T-cell (primary cell): ENCODE measurements around the gene KCTD1. TPM values are rescaled to one million over a fixed set of nuclear protein-coding genes. Genes with fewer than 3 reads are reported as not detected.

Experiments used
- ATAC-seq, 4 experiments: fragments of 200-7000 bp in 3 of 4; fragments of 150-1000 bp in 1 of 4; cut with Tn5 transposase; replicated peaks in 1 of 4; 1 replicate in 3 of 4; 2 replicates in 1 of 4; pipeline ENCODE4 v1.10.0; 2021; ENCODE audit warnings: moderate library complexity in 3 of 4, mild to moderate bottlenecking in 2 of 4, moderate number of reproducible peaks in 1 of 4
- CTCF ChIA-PET, 2 donors: fragments of 300-600 bp; sonication (Branson Sonifier 250); formaldehyde crosslinking; loops; one replicate each; lab custom pipeline; 2022; ENCODE audit warnings: antibody characterized with exemption in 2 of 2; lab: Charles Lee
- POLR2A ChIA-PET, 2 donors: fragments of 300-600 bp; sonication (Branson Sonifier 250); formaldehyde crosslinking; loops; one replicate each; lab custom pipeline; 2022; ENCODE audit warnings: antibody characterized with exemption in 2 of 2; lab: Charles Lee
- DNase-seq, 35 experiments: peaks; one replicate each; pipeline versions ENCODE4 v3.0.0 to v3.0.0-alpha.2; 2013 to 2023
- H3K27ac ChIP-seq: one replicate; pipeline ENCODE4 v1.5.1; 2013; ENCODE audit warnings: low read length
- H3K27me3 ChIP-seq, 2 experiments: replicated peaks in 1 of 2; 1 replicate in 1 of 2; 2 replicates in 1 of 2; pipeline versions ENCODE4 v1.6.1 to v1.7.0; 2013; ENCODE audit warnings: low read length in 1 of 2, mixed read lengths in 1 of 2; ENCODE audit not compliant: control insufficient read depth in 2 of 2, insufficient read depth in 2 of 2; ENCODE audit errors: extremely low read depth in 1 of 2
- H3K36me3 ChIP-seq, 2 donors: 1 replicate in 1 of 2; 2 replicates in 1 of 2; pipeline versions ENCODE4 v1.6.1 to v1.7.0; 2013; ENCODE audit warnings: low read length in 1 of 2; ENCODE audit not compliant: control insufficient read depth in 2 of 2, insufficient read depth in 1 of 2; ENCODE audit errors: extremely low read depth in 1 of 2
- H3K4me1 ChIP-seq, 2 experiments: 1 replicate in 1 of 2; 2 replicates in 1 of 2; pipeline versions ENCODE4 v1.6.1 to v1.7.0; 2013; ENCODE audit warnings: low read length in 2 of 2, mixed read lengths in 1 of 2; ENCODE audit not compliant: insufficient read depth in 2 of 2, control insufficient read depth in 1 of 2; ENCODE audit errors: extremely low read depth in 1 of 2
- H3K4me3 ChIP-seq, 2 donors: 1 replicate in 1 of 2; 2 replicates in 1 of 2; pipeline versions ENCODE4 v1.5.1 to v1.7.0; 2013; ENCODE audit warnings: mild to moderate bottlenecking in 2 of 2, low read length in 1 of 2, moderate library complexity in 1 of 2; ENCODE audit not compliant: control insufficient read depth in 1 of 2; ENCODE audit errors: extremely low read depth in 1 of 2
- H3K9me3 ChIP-seq: 2 replicates; pipeline ENCODE4 v1.7.0; 2013
- H3K27ac Mint-ChIP-seq, 2 donors: one replicate each; pipeline ENCODE4 v1.8.0; 2020 to 2021; ENCODE audit warnings: mild to moderate bottlenecking in 2 of 2, mixed read lengths in 2 of 2
- H3K27me3 Mint-ChIP-seq, 2 donors: one replicate each; pipeline ENCODE4 v1.8.0; 2021 to 2022; ENCODE audit warnings: mixed read lengths in 2 of 2
- H3K36me3 Mint-ChIP-seq: one replicate; pipeline ENCODE4 v1.8.0; 2021; ENCODE audit warnings: mixed read lengths
- H3K4me1 Mint-ChIP-seq, 3 donors: one replicate each; pipeline ENCODE4 v1.8.0; 2020 to 2022; ENCODE audit warnings: mixed read lengths in 3 of 3, mild to moderate bottlenecking in 1 of 3
- H3K4me3 Mint-ChIP-seq, 3 donors: one replicate each; pipeline ENCODE4 v1.8.0; 2020 to 2022; ENCODE audit warnings: mild to moderate bottlenecking in 3 of 3, mixed read lengths in 3 of 3, moderate library complexity in 3 of 3
- H3K9me3 Mint-ChIP-seq, 3 donors: one replicate each; pipeline ENCODE4 v1.8.0; 2020 to 2022; ENCODE audit warnings: mixed read lengths in 3 of 3
- WGBS: methylation state at CpG from one replicate; pipeline ENCODE4 v1.1.5; 2013; ENCODE audit warnings: missing lambda C conversion rate; ENCODE audit not compliant: insufficient coverage; 5-methylcytosine and 5-hydroxymethylcytosine counted together
- total RNA-seq, 35 experiments: library from RNA in 6 of 35; stranded (reverse) in 6 of 35; fragments of 120-200 nt in 1 of 35; gene quantifications; one replicate each; pipeline versions ENCODE4 v1.2.1 to v1.2.4 and lab custom pipeline; 2013 to 2026

The KCTD1 gene
- total RNA-seq, 5 donors from 2014 or later (not counting 1 experiment from before 2014, with no cell fraction given): 3.2 to 4.3 (median 3.9) TPM

DNA sequence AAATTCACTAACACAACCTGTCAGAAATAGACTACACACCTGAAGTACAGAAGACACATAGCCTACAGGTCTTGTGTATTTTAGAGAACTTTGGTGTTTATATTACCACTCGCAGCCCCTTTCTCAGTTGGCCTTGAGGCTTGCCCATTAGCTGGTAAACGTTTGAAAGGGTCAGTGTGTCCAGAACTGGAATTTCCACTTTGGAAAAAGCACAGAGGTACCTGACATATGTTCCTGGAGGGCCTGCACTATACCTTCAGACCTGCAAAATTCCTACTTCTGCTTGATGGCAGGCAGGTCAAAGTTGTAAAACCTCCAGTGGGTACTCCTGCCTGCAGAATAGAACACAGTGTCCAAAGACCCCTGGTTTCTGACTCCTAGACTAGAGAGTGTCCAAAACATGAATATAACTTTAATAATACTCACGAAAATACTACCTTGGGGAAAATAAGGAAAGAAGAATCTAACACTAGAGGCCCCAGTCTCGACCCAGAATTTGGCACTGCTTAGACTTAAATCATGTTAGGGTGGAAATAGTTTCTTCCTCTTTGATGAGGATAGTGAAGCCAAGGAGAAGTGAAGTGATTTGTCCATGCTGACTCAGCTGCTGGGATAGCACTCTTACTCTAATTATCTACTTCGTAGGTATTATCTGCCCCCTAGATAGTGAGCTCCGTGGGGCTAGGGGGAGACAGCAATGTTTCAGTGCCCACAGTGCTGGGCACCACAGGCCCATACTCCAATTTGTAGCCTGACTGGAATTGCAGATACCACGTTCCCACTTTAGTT lies 2.8 kb downstream of the KCTD1 start:
- Mint-ChIP-seq H3K4me1 (peaks cover 38 to 58% (median 54%) of the 10 kb centered on the region in 3 donors), H3K27ac (no peak overlapping the region), H3K4me3 (peak overlapping the region in 1 of 3 donors; percentile 86), H3K27me3 (peaks cover 7 to 15% of the 10 kb centered on the region in 2 donors), H3K9me3 (no peaks in the 10 kb centered on the region), H3K36me3 (peaks cover 3% of the 10 kb centered on the region)
- Histone ChIP-seq H3K4me1 (peaks cover 6 to 35% of the 10 kb centered on the region in 2 experiments), H3K36me3 (no peaks in the 10 kb centered on the region), H3K4me3 (no peak overlapping the region), H3K27ac (no peak overlapping the region), H3K9me3 (no peaks in the 10 kb centered on the region), H3K27me3 (peaks cover 0 to 28% of the 10 kb centered on the region in 2 experiments)
- CTCF ChIA-PET: no interaction called here
- ATAC-seq (no peak), DNase-seq (no peak)
- WGBS: 100% methylated on average over 3 of the region's 7 CpGs
- POLR2A ChIA-PET: no interaction called here

GRCh38 chr18:26544451-26544850 lies 3.9 kb downstream of the KCTD1 start:
- ATAC-seq: no peak
- Histone ChIP-seq H3K36me3 (no peaks in the 10 kb centered on the region), H3K27me3 (peaks cover 0 to 17% of the 10 kb centered on the region in 2 experiments), H3K9me3 (no peaks in the 10 kb centered on the region), H3K4me3 (no peak overlapping the region), H3K4me1 (peaks cover 5 to 24% of the 10 kb centered on the region in 2 experiments), H3K27ac (no peak overlapping the region)
- H3K27ac Mint-ChIP-seq: no peak overlapping the region
- H3K4me1 Mint-ChIP-seq: peaks cover 33 to 60% (median 51%) of the 10 kb centered on the region in 3 donors
- CTCF ChIA-PET: no interaction called here
- WGBS: 100% methylated on average over 2 of the region's 4 CpGs
- H3K4me3 Mint-ChIP-seq: peak overlapping the region in 1 of 3 donors; percentile 15
- POLR2A ChIA-PET: no interaction called here
- H3K36me3 Mint-ChIP-seq: peaks cover 3% of the 10 kb centered on the region
- DNase-seq: no peak
- H3K27me3 Mint-ChIP-seq: peaks cover 0 to 7% of the 10 kb centered on the region in 2 donors
- no peaks in the 10 kb centered on the region for H3K9me3 Mint-ChIP-seq

- Histone ChIP-seq H3K27me3 (peaks cover 0 to 9% of the 10 kb centered on the region in 2 experiments), H3K9me3 (no peaks in the 10 kb centered on the region), H3K36me3 (no peaks in the 10 kb centered on the region), H3K4me3 (no peak overlapping the region), H3K27ac (no peak overlapping the region), H3K4me1 (peaks cover 5 to 16% of the 10 kb centered on the region in 2 experiments)
- no peaks in the 10 kb centered on the region for H3K9me3 Mint-ChIP-seq
- H3K36me3 Mint-ChIP-seq: peaks cover 3% of the 10 kb centered on the region
- POLR2A ChIA-PET: no interaction called here
- ATAC-seq: no peak
- H3K27me3 Mint-ChIP-seq: peaks cover 0 to 6% of the 10 kb centered on the region in 2 donors
- DNase-seq: no peak
- CTCF ChIA-PET: no interaction called here
- H3K27ac Mint-ChIP-seq: no peak overlapping the region
- WGBS: no CpG with 5 or more reads among the region's 1 CpG
- peaks cover 33 to 65% (median 53%) of the 10 kb centered on the region in 3 donors for H3K4me1 Mint-ChIP-seq
- H3K4me3 Mint-ChIP-seq: no peak overlapping the region
Observed at GRCh38 chr18:26543373-26543772, 5.0 kb downstream of the KCTD1 start.

- DNase-seq (no peak), ATAC-seq (no peak)
- no peak overlapping the region for H3K27ac ChIP-seq
- no peaks in the 10 kb centered on the region for H3K9me3 ChIP-seq
- Mint-ChIP-seq H3K27me3 (no peaks in the 10 kb centered on the region), H3K36me3 (peaks cover 3% of the 10 kb centered on the region), H3K27ac (no peak overlapping the region), H3K9me3 (no peaks in the 10 kb centered on the region), H3K4me1 (peaks cover 17 to 43% (median 32%) of the 10 kb centered on the region in 3 donors), H3K4me3 (no peak overlapping the region)
- H3K4me3 ChIP-seq: no peak overlapping the region
- no peaks in the 10 kb centered on the region for H3K4me1 ChIP-seq
- 81% methylated on average over 6 of the region's 6 CpGs for WGBS
- no peaks in the 10 kb centered on the region for H3K36me3 ChIP-seq
- H3K27me3 ChIP-seq: no peaks in the 10 kb centered on the region
- ChIA-PET CTCF (no interaction called here), POLR2A (interaction anchor here in 1 of 2 donors (0.6 kb wide), 1 partner anchor 13 kb away, joined by 8 read pairs; no protein-coding TSS in a partner anchor)
Observed at GRCh38 chr18:26540043-26540628, 8.2 kb downstream of the KCTD1 start.

GRCh38 chr18:26538524-26538923 lies 9.8 kb downstream of the KCTD1 start:
- ATAC-seq (no peak), DNase-seq (no peak)
- H3K27me3 Mint-ChIP-seq: no peaks in the 10 kb centered on the region
- H3K36me3 Mint-ChIP-seq: peaks cover 3% of the 10 kb centered on the region
- H3K9me3 Mint-ChIP-seq: no peaks in the 10 kb centered on the region
- POLR2A ChIA-PET: no interaction called here
- no CpG with 5 or more reads among the region's 2 CpGs for WGBS
- no peak overlapping the region for H3K4me3 Mint-ChIP-seq
- no peaks in the 10 kb centered on the region for H3K4me1 ChIP-seq
- no peak overlapping the region for H3K4me3 ChIP-seq
- H3K4me1 Mint-ChIP-seq: peaks cover 5 to 29% (median 19%) of the 10 kb centered on the region in 3 donors
- no peaks in the 10 kb centered on the region for H3K27me3 ChIP-seq
- CTCF ChIA-PET: interaction anchor here in 1 of 2 donors (1.1 kb wide), 1 partner anchor 10 kb away, joined by 3 read pairs; the partner anchor contains the start of gene KCTD1
- H3K9me3 ChIP-seq: no peaks in the 10 kb centered on the region
- H3K27ac Mint-ChIP-seq: no peak overlapping the region
- no peak overlapping the region for H3K27ac ChIP-seq
- H3K36me3 ChIP-seq: no peaks in the 10 kb centered on the region

DNA sequence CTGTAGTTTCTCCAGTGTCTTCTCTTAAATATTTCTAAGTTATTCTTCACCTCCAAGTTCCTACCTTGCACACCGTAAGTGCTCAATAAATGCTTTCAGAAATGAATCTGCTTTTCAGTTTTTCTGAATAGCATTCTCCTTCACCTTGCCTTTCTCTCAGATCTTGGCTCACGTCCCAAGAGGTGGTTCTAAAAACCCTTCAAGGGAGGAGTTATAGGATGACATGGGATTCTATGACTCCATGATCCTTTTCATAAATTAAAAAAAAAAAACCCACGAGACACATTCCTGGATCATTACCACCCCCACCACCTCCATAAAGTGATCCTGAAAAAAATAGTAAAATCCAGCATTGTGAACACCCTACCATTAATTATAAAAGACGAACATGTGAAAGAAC lies 11.7 kb downstream of the KCTD1 start:
- WGBS: no CpG with 5 or more reads among the region's 4 CpGs
- H3K9me3 Mint-ChIP-seq: no peaks in the 10 kb centered on the region
- H3K27ac Mint-ChIP-seq: no peak overlapping the region
- H3K36me3 ChIP-seq: no peaks in the 10 kb centered on the region
- ChIA-PET CTCF (no interaction called here), POLR2A (no interaction called here)
- H3K4me1 ChIP-seq: no peaks in the 10 kb centered on the region
- DNase-seq (no peak), ATAC-seq (no peak)
- H3K9me3 ChIP-seq: no peaks in the 10 kb centered on the region
- H3K4me1 Mint-ChIP-seq: peaks cover 0 to 17% (median 10%) of the 10 kb centered on the region in 3 donors
- no peaks in the 10 kb centered on the region for H3K27me3 ChIP-seq
- no peak overlapping the region for H3K27ac ChIP-seq
- H3K36me3 Mint-ChIP-seq: peaks cover 3% of the 10 kb centered on the region
- no peak overlapping the region for H3K4me3 Mint-ChIP-seq
- no peaks in the 10 kb centered on the region for H3K27me3 Mint-ChIP-seq
- H3K4me3 ChIP-seq: no peak overlapping the region
